SK-MEL-5 (cell line): ENCODE measurements around the gene LRFN4. TPM values are rescaled to one million over a fixed set of nuclear protein-coding genes. Genes with fewer than 3 reads are reported as not detected.
A peak's percentile ranks its signal among the peaks of the same experiment; 100 is the strongest.

ENCODE experiments used
- DNase-seq: peaks from one replicate; pipeline ENCODE4 v3.0.0-alpha.2; 2016; ENCODE audit warnings: low read depth, low spot score
- in situ Hi-C: cut with HindIII; loops from 2 replicates; pipeline ENCODE4 v1.10.0; 2016; ENCODE audit warnings: low sequenced_read_pairs, high pct_unique_total_duplicates, low pct_unique_long_range_greater_than_20kb
- total RNA-seq: library from RNA; depleted of rRNA; stranded (reverse); fragments of >200 nt; shearing (Covaris generic); gene quantifications from 2 replicates; pipeline ENCODE4 v1.2.3, GENCODE V29; 2014

Gene LRFN4
- total RNA-seq, 1 experiment from 2014 or later: 5.8 TPM

- no peak for DNase-seq
- in situ Hi-C loops: no loop called here
These were observed 12.9 kb upstream of the LRFN4 start for GRCh38 chr11:66843776-66844495.

- in situ Hi-C loops: no loop called here
- DNase-seq: no peak
These were observed 12.2 kb upstream of the LRFN4 start for GRCh38 chr11:66844496-66845142.

GRCh38 chr11:66845143-66845875 is 11.6 kb upstream of the LRFN4 start:
- in situ Hi-C loops: no loop called here

GRCh38 chr11:66845876-66846212 is 11.0 kb upstream of the LRFN4 start:
- DNase-seq: no peak
- in situ Hi-C loops: no loop called here

More at GRCh38 chr11:66845143-66845875, 11.6 kb upstream of the LRFN4 start:
- no peak for DNase-seq

- in situ Hi-C loops: no loop called here
- DNase-seq: no peak
These were observed 10.2 kb upstream of the LRFN4 start for GRCh38 chr11:66846671-66847091.

GRCh38 chr11:66847461-66848232 is 9.2 kb upstream of the LRFN4 start:
- in situ Hi-C loops: no loop called here
- DNase-seq: no peak

- in situ Hi-C loops: no loop called here
- no peak for DNase-seq
These were observed 8.0 kb upstream of the LRFN4 start for GRCh38 chr11:66848671-66849500.

GRCh38 chr11:66849501-66850234 is 7.2 kb upstream of the LRFN4 start:
- no peak for DNase-seq
- in situ Hi-C loops: no loop called here

GRCh38 chr11:66850235-66850587 is 6.7 kb upstream of the LRFN4 start:
- in situ Hi-C loops: no loop called here
- no peak for DNase-seq

- no peak for DNase-seq
- in situ Hi-C loops: no loop called here
These were observed 6.2 kb upstream of the LRFN4 start for GRCh38 chr11:66850588-66851238.

GRCh38 chr11:66851239-66851596 is 5.6 kb upstream of the LRFN4 start:
- DNase-seq: no peak
- in situ Hi-C loops: no loop called here

GRCh38 chr11:66851698-66852465 is 5.0 kb upstream of the LRFN4 start:
- in situ Hi-C loops: no loop called here
- peak; percentile 38 for DNase-seq

- no peak for DNase-seq
- in situ Hi-C loops: no loop called here
These were observed 4.2 kb upstream of the LRFN4 start for GRCh38 chr11:66852466-66853241.

GRCh38 chr11:66853242-66854229 is 3.3 kb upstream of the LRFN4 start:
- in situ Hi-C loops: no loop called here
- DNase-seq: no peak
